HEK293 (cell line): ENCODE data around the gene SH3GL1.

Experiments
- CTCF ChIA-PET: fragments of 350-600 bp; formaldehyde crosslinking; extraction: SDS; loops from one replicate; lab custom pipeline; 2021; ENCODE audit warnings: antibody characterized with exemption; lab: Yijun Ruan, JAX
- POLR2A ChIA-PET: fragments of 300-600 bp; formaldehyde crosslinking; extraction: SDS; loops from one replicate; lab custom pipeline; 2020; ENCODE audit warnings: antibody characterized with exemption, inconsistent platforms; lab: Yijun Ruan, JAX
- H3K27ac ChIP-seq: fragments of 200-500 bp; sonication (Bioruptor generic); 2 replicates; pipeline ENCODE4 v1.5.1; 2014; ENCODE audit warnings: low read depth, low read length, control low read depth, inconsistent platforms; ENCODE audit errors: extremely low read depth
- H3K36me3 ChIP-seq, 2 experiments: fragments of 200-500 bp in 1 of 2; sonication (Bioruptor generic) in 1 of 2; 1 replicate in 1 of 2; 2 replicates in 1 of 2; pipeline ENCODE4 v1.5.1; 2014 to 2017; ENCODE audit warnings: inconsistent platforms in 2 of 2, low read length in 2 of 2; ENCODE audit not compliant: control insufficient read depth in 2 of 2, insufficient read depth in 1 of 2
- H3K4me1 ChIP-seq: fragments of 200-500 bp; sonication (Bioruptor generic); 2 replicates; pipeline ENCODE4 v1.5.1; 2014; ENCODE audit warnings: mild to moderate bottlenecking, low read length, inconsistent platforms; ENCODE audit not compliant: control insufficient read depth, insufficient read depth
- H3K4me3 ChIP-seq: 2 replicates; pipeline ENCODE4 v1.5.1; 2011; ENCODE audit warnings: low read depth, mild to moderate bottlenecking, control low read depth, low read length, moderate library complexity
- H3K9me3 ChIP-seq: fragments of 200-500 bp; sonication (Bioruptor generic); 2 replicates; pipeline ENCODE4 v1.5.1; 2014; ENCODE audit warnings: low read depth, low read length, inconsistent platforms; ENCODE audit not compliant: control insufficient read depth, insufficient read depth
- BCL11B ChIP-seq: fragments of 450-650 bp; formaldehyde crosslinking; IDR thresholded peaks from 2 replicates; pipeline ENCODE4 v1.5.1; 2016; ENCODE audit warnings: low read depth, missing biosample characterization, missing genetic modification characterization
- BCL6B ChIP-seq: fragments of 450-650 bp; formaldehyde crosslinking; IDR thresholded peaks from 2 replicates; pipeline ENCODE4 v1.5.1; 2017; ENCODE audit warnings: missing biosample characterization, missing genetic modification characterization
- GLI2 ChIP-seq: fragments of 450-650 bp; formaldehyde crosslinking; IDR thresholded peaks from 2 replicates; pipeline ENCODE4; 2017; ENCODE audit warnings: missing biosample characterization, missing genetic modification characterization, low read depth, borderline replicate concordance
- KLF10 ChIP-seq: fragments of 450-650 bp; IDR thresholded peaks from 2 replicates; pipeline ENCODE4 v1.5.1; 2018; ENCODE audit warnings: missing biosample characterization, mild to moderate bottlenecking, missing genetic modification characterization
- PRDM10 ChIP-seq: fragments of 450-650 bp; formaldehyde crosslinking; IDR thresholded peaks from 2 replicates; pipeline ENCODE4 v1.5.1; 2016; ENCODE audit warnings: missing biosample characterization, missing genetic modification characterization
- RBAK ChIP-seq: fragments of 450-650 bp; formaldehyde crosslinking; IDR thresholded peaks from 2 replicates; pipeline ENCODE4 v1.5.1; 2016; ENCODE audit warnings: missing biosample characterization, missing genetic modification characterization
- SALL2 ChIP-seq: fragments of 450-650 bp; formaldehyde crosslinking; IDR thresholded peaks from 2 replicates; pipeline ENCODE4 v1.5.0; 2017; ENCODE audit warnings: missing biosample characterization, mild to moderate bottlenecking, missing genetic modification characterization, borderline replicate concordance
- YY1 ChIP-seq: fragments of 450-650 bp; formaldehyde crosslinking; IDR thresholded peaks from 2 replicates; pipeline ENCODE4 v1.5.1; 2018; ENCODE audit warnings: missing biosample characterization, missing genetic modification characterization
- ZBTB8A ChIP-seq: fragments of 450-650 bp; formaldehyde crosslinking; IDR thresholded peaks from 2 replicates; pipeline ENCODE4 v1.5.1; 2016; ENCODE audit warnings: missing biosample characterization, missing genetic modification characterization
- ZEB2 ChIP-seq: fragments of 450-650 bp; formaldehyde crosslinking; IDR thresholded peaks from 2 replicates; pipeline ENCODE4 v1.5.1; 2016; ENCODE audit warnings: missing biosample characterization, missing genetic modification characterization
- ZFP3 ChIP-seq: fragments of 450-650 bp; formaldehyde crosslinking; IDR thresholded peaks from 2 replicates; pipeline ENCODE4 v1.5.1; 2016; ENCODE audit warnings: low read depth, missing biosample characterization, missing genetic modification characterization
- ZNF138 ChIP-seq: fragments of 450-650 bp; formaldehyde crosslinking; IDR thresholded peaks from 2 replicates; pipeline ENCODE4 v1.5.1; 2016; ENCODE audit warnings: missing biosample characterization, missing genetic modification characterization, borderline replicate concordance
- ZNF335 ChIP-seq: fragments of 450-650 bp; formaldehyde crosslinking; conservative IDR thresholded peaks from 2 replicates; pipeline ENCODE4 v1.5.1; 2016; ENCODE audit warnings: missing biosample characterization, missing genetic modification characterization
- ZNF398 ChIP-seq: fragments of 450-650 bp; formaldehyde crosslinking; IDR thresholded peaks from 2 replicates; pipeline ENCODE4 v1.5.1; 2017; ENCODE audit warnings: missing biosample characterization, missing genetic modification characterization
- ZNF416 ChIP-seq: fragments of 450-650 bp; formaldehyde crosslinking; IDR thresholded peaks from 2 replicates; pipeline ENCODE4 v1.5.1; 2016; ENCODE audit warnings: missing biosample characterization, missing genetic modification characterization
- ZNF433 ChIP-seq: fragments of 450-650 bp; formaldehyde crosslinking; IDR thresholded peaks from 2 replicates; pipeline ENCODE4 v1.5.1; 2016; ENCODE audit warnings: missing biosample characterization, missing genetic modification characterization, low read depth
- ZNF518A ChIP-seq: fragments of 450-650 bp; formaldehyde crosslinking; conservative IDR thresholded peaks from 2 replicates; pipeline ENCODE4 v1.5.1; 2016; ENCODE audit warnings: low read depth, missing biosample characterization, missing genetic modification characterization
- ZNF521 ChIP-seq: fragments of 450-650 bp; formaldehyde crosslinking; IDR thresholded peaks from 2 replicates; pipeline ENCODE4 v1.5.1; 2017; ENCODE audit warnings: missing biosample characterization, mild to moderate bottlenecking, missing genetic modification characterization
- ZNF600 ChIP-seq: fragments of 450-650 bp; formaldehyde crosslinking; IDR thresholded peaks from 2 replicates; pipeline ENCODE4 v1.5.1; 2016; ENCODE audit warnings: missing biosample characterization, missing genetic modification characterization
- ZNF623 ChIP-seq: fragments of 450-650 bp; formaldehyde crosslinking; IDR thresholded peaks from 2 replicates; pipeline ENCODE4 v1.5.1; 2016; ENCODE audit warnings: missing biosample characterization, missing genetic modification characterization
- ZSCAN23 ChIP-seq: fragments of 450-650 bp; formaldehyde crosslinking; IDR thresholded peaks from 2 replicates; pipeline ENCODE4 v1.5.1; 2016; ENCODE audit warnings: missing biosample characterization, missing genetic modification characterization
- ZSCAN5A ChIP-seq: fragments of 450-650 bp; formaldehyde crosslinking; IDR thresholded peaks from 2 replicates; pipeline ENCODE4 v1.5.1; 2016; ENCODE audit warnings: missing biosample characterization, missing genetic modification characterization
- ZXDB ChIP-seq: fragments of 450-650 bp; formaldehyde crosslinking; IDR thresholded peaks from 2 replicates; pipeline ENCODE4 v1.5.1; 2016; ENCODE audit warnings: missing biosample characterization, missing genetic modification characterization

SH3GL1 gene

GRCh38 chr19:4342615-4343369, 57.6 kb downstream of the SH3GL1 start:
- Histone ChIP-seq H3K4me3 (peak overlapping the region; percentile 73), H3K36me3 (peaks cover 5 to 17% of the 10 kb centered on the region in 2 experiments; a peak in 2 of 3 replicates), H3K4me1 (peaks cover 3% of the 10 kb centered on the region; the same call in 1 of the 2 replicates), H3K9me3 (no peaks in the 10 kb centered on the region), H3K27ac (peak overlapping the region; percentile 68)
- POLR2A ChIA-PET = interaction anchor here (0.6 to 3.2 kb wide), 38 partner anchors 9 to 1867 kb away, joined by 3 to 29 read pairs (median 4); partner anchors contain the start of genes CHAF1A, FSD1, GADD45B and HDGFL2
- CTCF ChIA-PET = interaction anchor here (0.7 to 3.9 kb wide), 5 partner anchors 10 to 76 kb away, joined by 3 to 44 read pairs (median 9); no protein-coding TSS in a partner anchor
- TF ChIP-seq ZNF623 = no peak
- no peak for TF ChIP-seq ZNF416
- peak; percentile 91 for TF ChIP-seq ZEB2
- TF ChIP-seq RBAK = no peak
- TF ChIP-seq SALL2 (tag by site-specific recombination) = no peak
- no peak for TF ChIP-seq YY1
- peak; percentile 91 for TF ChIP-seq ZNF335 (tag by site-specific recombination)
- peak; percentile 28; the same call in 1 of the 2 replicates for TF ChIP-seq ZSCAN5A (tag by site-specific recombination)
- TF ChIP-seq ZXDB (tag by site-specific recombination) = peak; percentile 77; the same call in 1 of the 2 replicates
- peak; percentile 80; the same call in 1 of the 2 replicates for TF ChIP-seq ZSCAN23 (tag by site-specific recombination)
- TF ChIP-seq KLF10 (tag by site-specific recombination) = peak; percentile 80
- TF ChIP-seq ZNF518A (tag by site-specific recombination) = no peak
- TF ChIP-seq ZBTB8A (tag by site-specific recombination) = peak; percentile 61
- TF ChIP-seq GLI2 (tag by site-specific recombination) = no peak
- TF ChIP-seq PRDM10 (tag by site-specific recombination) = peak; percentile 86
- no peak for TF ChIP-seq ZNF521 (tag by site-specific recombination)
- TF ChIP-seq ZNF433 (tag by site-specific recombination) = no peak; the same call in 1 of the 2 replicates
- TF ChIP-seq ZNF600 (tag by site-specific recombination) = peak; percentile 89
- TF ChIP-seq ZFP3 (tag by site-specific recombination) = 0 out of 2 replicates have a peak, but pooled peaks have one; percentile 15
- no peak for TF ChIP-seq ZNF138 (tag by site-specific recombination)
- TF ChIP-seq BCL6B (tag by site-specific recombination) = peak; percentile 55
- peak; percentile 94 for TF ChIP-seq BCL11B
- TF ChIP-seq ZNF398 (tag by site-specific recombination) = no peak
